Muscle of leg (tissue), 11 donors: ENCODE data around the gene CARMIL1. TPM values are rescaled to one million over a fixed set of nuclear protein-coding genes. Genes with fewer than 3 reads are reported as not detected.

ENCODE experiments used
- DNase-seq: peaks from one replicate; pipeline ENCODE4 v3.0.0; 2013
- H3K27ac ChIP-seq: one replicate; pipeline ENCODE4 v1.5.1; 2013; ENCODE audit warnings: mild to moderate bottlenecking, low read length, control low read depth
- H3K27me3 ChIP-seq: one replicate; pipeline ENCODE4 v1.6.1; 2013; ENCODE audit warnings: low read length; ENCODE audit not compliant: control insufficient read depth, insufficient read depth
- H3K36me3 ChIP-seq: one replicate; pipeline ENCODE4 v1.6.1; 2013; ENCODE audit warnings: low read length; ENCODE audit not compliant: control insufficient read depth, insufficient read depth
- H3K4me1 ChIP-seq: one replicate; pipeline ENCODE4 v1.6.1; 2013; ENCODE audit warnings: low read length; ENCODE audit not compliant: control insufficient read depth, insufficient read depth
- H3K4me3 ChIP-seq: one replicate; pipeline ENCODE4 v1.5.1; 2013; ENCODE audit warnings: low read length, control low read depth
- H3K9me3 ChIP-seq: replicated peaks from 2 replicates; pipeline ENCODE4 v1.6.1; 2013; ENCODE audit warnings: low read depth, low read length; ENCODE audit not compliant: control insufficient read depth
- WGBS: methylation state at CpG from one replicate; pipeline ENCODE4 v1.1.5; 2013; ENCODE audit warnings: missing lambda C conversion rate; ENCODE audit not compliant: insufficient coverage; 5-methylcytosine and 5-hydroxymethylcytosine counted together
- polyA plus RNA-seq, 8 donors: library from polyadenylated mRNA; unstranded; fragments of 120-200 nt; gene quantifications; one replicate each; pipeline versions ENCODE4 v1.2.1 to v1.2.3, GENCODE V29; 2013; ENCODE audit warnings: inconsistent platforms in 1 of 8, low replicate concordance in 1 of 8; ENCODE audit not compliant: insufficient read length in 8 of 8, insufficient read depth in 1 of 8
- total RNA-seq: library from RNA; stranded (reverse); fragments of 120-200 nt; gene quantifications from one replicate; pipeline ENCODE4 v1.2.4, GENCODE V29; 2013

Gene CARMIL1
- total and polyA plus RNA-seq, 9 donors = 3.1 to 6.4 (median 3.6) TPM

DNA sequence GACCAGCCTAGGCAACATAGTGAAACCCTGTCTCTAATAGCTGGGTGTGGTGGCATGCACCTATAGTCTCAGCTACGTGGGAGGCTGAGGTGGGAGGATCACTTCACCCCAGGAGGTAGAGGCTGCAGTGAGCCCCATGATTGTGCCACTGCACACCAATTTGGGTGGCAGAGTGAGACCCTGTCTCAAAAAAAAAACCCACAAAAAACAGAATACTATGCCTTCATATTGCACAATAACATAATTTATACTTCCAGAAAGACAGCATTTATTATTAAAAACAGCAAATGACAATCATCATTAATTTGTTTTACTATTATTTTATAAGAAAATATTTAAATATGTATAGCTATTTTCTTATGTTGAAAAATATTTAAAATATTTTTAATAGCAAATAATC is 30.0 kb upstream of the CARMIL1 start:
- H3K27ac ChIP-seq = no peak overlapping the region
- H3K36me3 ChIP-seq = no peaks in the 10 kb centered on the region
- WGBS = no CpG with 5 or more reads among the region's 1 CpG
- no peak for DNase-seq
- H3K9me3 ChIP-seq = no peaks in the 10 kb centered on the region
- H3K4me1 ChIP-seq = no peaks in the 10 kb centered on the region
- H3K4me3 ChIP-seq = no peak overlapping the region
- no peaks in the 10 kb centered on the region for H3K27me3 ChIP-seq

DNA sequence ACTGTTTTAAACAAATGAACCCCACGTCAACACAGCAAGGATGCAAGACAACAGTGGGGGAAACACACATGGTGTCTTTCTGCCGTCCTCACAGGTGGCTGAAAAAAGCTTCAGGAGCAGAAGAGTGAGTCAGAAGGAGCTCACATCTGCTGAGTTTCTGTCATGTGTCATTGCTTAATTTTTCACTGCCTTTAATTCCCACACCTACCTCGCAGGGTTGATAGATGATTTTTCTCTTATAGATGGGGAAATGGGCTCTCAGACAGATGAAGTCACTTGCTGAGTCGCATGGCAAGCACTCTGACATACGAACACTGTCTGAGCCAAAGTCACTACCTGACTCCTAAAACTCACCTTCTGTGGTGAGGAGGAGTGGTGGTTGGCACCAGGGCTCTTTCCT is 28.3 kb upstream of the CARMIL1 start:
- Histone ChIP-seq H3K4me3 (no peak overlapping the region), H3K36me3 (no peaks in the 10 kb centered on the region), H3K4me1 (no peaks in the 10 kb centered on the region), H3K27me3 (no peaks in the 10 kb centered on the region), H3K9me3 (no peaks in the 10 kb centered on the region), H3K27ac (no peak overlapping the region)
- DNase-seq = no peak
- WGBS = no CpG with 5 or more reads among the region's 5 CpGs

DNA sequence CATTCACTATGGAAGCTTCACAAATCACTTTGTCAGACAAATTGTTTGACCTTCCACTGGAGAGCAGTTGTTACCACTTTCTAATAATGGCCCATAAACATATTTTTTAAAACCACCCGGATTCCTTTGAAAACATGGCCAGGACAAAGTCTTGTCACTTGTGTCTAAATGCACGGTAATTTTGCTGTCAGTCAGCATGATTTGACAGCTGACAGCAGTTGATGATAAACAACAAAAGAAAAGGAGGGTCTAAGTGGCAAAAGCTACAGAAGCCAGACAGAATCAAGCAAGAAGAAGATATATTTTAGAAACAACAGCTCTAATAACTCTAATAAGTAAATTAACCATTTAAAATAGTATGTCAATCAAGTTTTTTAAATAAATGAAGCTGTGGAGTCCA is 27.7 kb upstream of the CARMIL1 start:
- no peaks in the 10 kb centered on the region for H3K9me3 ChIP-seq
- WGBS = no CpG with 5 or more reads among the region's 2 CpGs
- H3K27me3 ChIP-seq = no peaks in the 10 kb centered on the region
- H3K4me3 ChIP-seq = no peak overlapping the region
- no peaks in the 10 kb centered on the region for H3K36me3 ChIP-seq
- DNase-seq = no peak
- H3K4me1 ChIP-seq = no peaks in the 10 kb centered on the region
- no peak overlapping the region for H3K27ac ChIP-seq

DNA sequence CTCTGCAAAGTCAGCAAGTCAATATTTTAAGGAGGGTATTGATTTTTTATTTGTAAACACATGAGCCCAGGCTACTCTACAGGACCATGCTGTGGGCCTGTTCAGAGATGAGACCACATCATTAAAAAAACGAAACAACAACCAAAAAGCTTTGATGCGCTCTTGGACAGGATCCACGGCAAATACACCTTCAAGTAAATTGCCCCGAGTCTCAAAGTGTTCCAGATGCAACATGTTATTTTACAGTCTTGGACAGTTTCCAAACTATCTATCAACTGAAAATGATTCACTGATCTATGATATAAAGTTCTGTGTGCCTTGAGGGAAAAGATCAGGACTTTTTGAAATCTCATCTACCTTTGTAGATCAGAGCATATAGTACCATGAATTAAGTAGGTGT is 25.8 kb upstream of the CARMIL1 start:
- no peaks in the 10 kb centered on the region for H3K27me3 ChIP-seq
- H3K9me3 ChIP-seq = no peaks in the 10 kb centered on the region
- no peak overlapping the region for H3K4me3 ChIP-seq
- no peak for DNase-seq
- no peaks in the 10 kb centered on the region for H3K36me3 ChIP-seq
- no CpG with 5 or more reads among the region's 4 CpGs for WGBS
- H3K27ac ChIP-seq = no peak overlapping the region
- no peaks in the 10 kb centered on the region for H3K4me1 ChIP-seq

DNA sequence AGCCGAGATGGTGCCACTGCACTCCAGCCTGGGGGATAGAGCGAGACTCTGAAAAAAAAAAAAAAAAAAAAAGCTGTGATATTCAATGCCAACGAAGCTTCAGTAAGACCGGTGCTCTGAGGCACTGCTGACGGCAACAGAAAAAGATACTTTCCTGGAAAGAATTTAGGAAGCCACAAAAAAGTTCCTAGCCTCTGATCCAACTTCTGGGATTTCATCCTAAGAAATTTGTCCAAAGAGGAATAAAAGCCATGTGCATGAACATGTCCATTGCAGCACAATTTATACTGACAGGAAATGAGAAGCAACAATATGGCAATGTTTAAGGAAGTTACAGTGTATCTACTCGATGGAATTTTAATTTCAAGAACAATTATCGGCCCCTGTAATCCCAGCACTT is 24.5 kb upstream of the CARMIL1 start:
- Histone ChIP-seq H3K9me3 (no peaks in the 10 kb centered on the region), H3K4me1 (no peaks in the 10 kb centered on the region), H3K27me3 (no peaks in the 10 kb centered on the region), H3K27ac (no peak overlapping the region), H3K36me3 (no peaks in the 10 kb centered on the region), H3K4me3 (no peak overlapping the region)
- 81% methylated on average over 4 of the region's 7 CpGs for WGBS
- DNase-seq = no peak

DNA sequence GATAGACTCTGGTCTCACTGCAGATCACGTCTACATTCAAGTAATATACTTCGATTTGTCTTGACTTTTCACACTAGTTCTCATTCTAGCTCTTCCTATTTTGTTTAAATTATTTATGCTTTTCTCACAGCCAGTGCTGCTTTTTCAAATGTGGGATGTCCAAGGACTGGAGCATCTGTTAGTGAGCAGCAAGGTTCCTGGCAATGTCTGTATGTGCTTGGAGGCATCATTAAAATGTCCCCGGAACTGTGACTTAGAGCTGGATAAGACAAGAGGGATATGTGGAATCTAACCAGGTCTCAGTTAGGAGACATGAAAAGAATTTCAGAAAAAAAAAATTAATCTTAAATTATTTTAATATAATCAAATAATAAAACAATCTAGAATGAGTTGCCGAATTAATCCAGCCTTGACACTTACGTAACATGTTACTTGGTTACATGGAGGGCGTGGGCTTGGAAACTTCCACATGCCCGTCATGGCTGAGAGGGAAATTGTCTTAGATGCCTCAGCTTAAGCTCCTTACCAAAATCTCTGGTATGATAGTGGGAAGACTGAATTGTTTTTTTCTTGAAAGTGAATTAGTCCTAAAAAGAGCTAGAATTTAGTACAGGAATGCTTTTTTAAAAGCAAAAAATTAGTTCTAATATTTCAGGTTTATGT is 21.4 kb upstream of the CARMIL1 start:
- no CpG with 5 or more reads among the region's 7 CpGs for WGBS
- Histone ChIP-seq H3K9me3 (no peaks in the 10 kb centered on the region), H3K27ac (no peak overlapping the region), H3K4me1 (no peaks in the 10 kb centered on the region), H3K4me3 (no peak overlapping the region), H3K27me3 (no peaks in the 10 kb centered on the region), H3K36me3 (no peaks in the 10 kb centered on the region)
- DNase-seq = peak; percentile 50

DNA sequence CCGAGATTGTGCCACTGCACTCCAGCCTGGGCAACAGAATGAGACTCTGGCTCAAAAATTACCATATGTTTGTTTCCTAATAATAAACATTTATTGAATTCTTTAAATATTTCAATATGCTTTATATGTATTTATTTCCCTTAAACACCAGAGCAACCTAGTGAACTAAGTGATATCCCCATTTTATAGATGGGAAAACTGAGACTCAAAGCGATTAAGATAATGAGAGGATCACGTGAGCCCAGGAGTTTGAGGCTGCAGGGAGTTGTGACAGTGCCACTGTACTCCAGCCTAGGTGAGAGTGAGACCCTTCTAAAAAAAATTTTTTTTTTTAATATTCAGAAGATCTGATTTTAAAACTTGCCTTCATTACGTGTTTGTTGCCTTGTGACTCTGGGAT is 19.4 kb upstream of the CARMIL1 start:
- no peaks in the 10 kb centered on the region for H3K27me3 ChIP-seq
- no peaks in the 10 kb centered on the region for H3K4me1 ChIP-seq
- DNase-seq = no peak
- no peak overlapping the region for H3K27ac ChIP-seq
- H3K4me3 ChIP-seq = no peak overlapping the region
- WGBS = no CpG with 5 or more reads among the region's 4 CpGs
- H3K36me3 ChIP-seq = no peaks in the 10 kb centered on the region
- H3K9me3 ChIP-seq = no peaks in the 10 kb centered on the region

DNA sequence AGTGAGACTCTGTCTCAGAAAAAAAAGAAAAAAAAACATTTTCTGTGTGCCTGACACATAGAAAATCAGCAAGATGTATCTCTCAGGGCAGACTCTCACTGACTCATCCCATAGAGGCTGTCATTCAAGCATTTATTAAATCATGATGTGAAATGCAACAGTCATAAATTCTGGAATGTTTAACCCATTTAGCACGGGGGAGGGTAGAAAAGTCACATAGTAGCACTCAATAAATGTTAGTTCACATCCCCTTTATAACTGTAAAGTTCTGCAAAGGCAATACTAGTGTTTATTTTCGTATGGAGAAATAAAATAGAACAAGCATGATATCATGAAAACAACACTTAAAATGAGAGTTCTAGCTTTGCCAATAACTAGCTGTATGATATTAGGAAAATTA is 15.5 kb upstream of the CARMIL1 start:
- DNase-seq = peak; percentile 78
- H3K27me3 ChIP-seq = no peaks in the 10 kb centered on the region
- no peaks in the 10 kb centered on the region for H3K9me3 ChIP-seq
- H3K4me3 ChIP-seq = no peak overlapping the region
- peak overlapping the region; percentile 77 for H3K27ac ChIP-seq
- no peaks in the 10 kb centered on the region for H3K4me1 ChIP-seq
- WGBS = no CpG with 5 or more reads among the region's 2 CpGs
- no peaks in the 10 kb centered on the region for H3K36me3 ChIP-seq

DNA sequence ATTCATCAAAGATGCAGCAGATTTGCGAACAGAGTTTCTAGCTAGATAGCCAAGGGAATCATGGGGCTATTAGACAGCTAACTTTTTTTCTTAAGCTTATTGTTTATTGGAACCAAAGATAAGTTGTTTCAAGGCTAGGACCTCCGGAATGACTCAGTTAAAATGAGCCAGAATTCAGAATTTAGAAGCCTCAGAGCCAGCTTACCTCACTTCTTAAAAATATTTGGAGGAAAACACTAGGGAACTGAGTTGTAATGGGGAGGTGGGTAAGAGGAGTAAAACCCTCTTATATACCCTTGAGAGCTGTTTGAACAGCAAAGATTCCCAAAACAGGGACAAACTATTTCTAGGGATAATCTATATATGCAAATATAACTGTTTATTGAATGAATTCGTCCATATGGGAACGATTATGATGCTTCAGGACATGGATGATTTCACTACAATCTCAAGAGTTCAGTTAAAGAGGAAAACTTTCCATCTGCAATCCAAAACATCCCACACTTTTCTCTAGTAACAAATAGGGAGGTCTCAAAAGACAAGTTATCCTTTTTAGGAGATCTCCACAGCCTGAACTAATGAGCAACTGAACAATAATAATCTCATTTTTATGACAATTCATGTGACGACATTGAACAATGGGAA is 12.6 kb upstream of the CARMIL1 start:
- Histone ChIP-seq H3K9me3 (no peaks in the 10 kb centered on the region), H3K4me1 (no peaks in the 10 kb centered on the region), H3K27me3 (no peaks in the 10 kb centered on the region), H3K27ac (peak overlapping the region; percentile 93), H3K36me3 (no peaks in the 10 kb centered on the region), H3K4me3 (no peak overlapping the region)
- peak; percentile 96 for DNase-seq
- WGBS = no CpG with 5 or more reads among the region's 5 CpGs

DNA sequence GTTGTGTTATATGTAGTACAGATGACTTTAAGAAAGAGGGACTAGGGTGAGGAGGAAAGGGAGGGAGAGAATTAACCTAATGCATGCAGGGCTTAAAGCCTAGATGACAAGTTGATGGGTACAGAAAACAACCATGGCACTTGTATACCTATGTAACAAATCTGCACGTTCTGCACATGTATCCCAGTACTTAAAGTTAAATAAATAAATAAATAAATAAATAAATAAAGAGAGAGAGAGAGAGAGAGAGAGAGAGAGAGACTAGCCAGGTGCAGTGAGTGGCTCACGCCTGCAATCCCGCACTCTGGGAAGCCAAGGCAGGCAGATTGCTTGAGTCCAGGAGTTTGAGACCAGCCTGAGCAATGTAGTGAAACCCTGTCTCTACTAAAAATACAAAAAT is 11.5 kb upstream of the CARMIL1 start:
- no peaks in the 10 kb centered on the region for H3K27me3 ChIP-seq
- H3K27ac ChIP-seq = peak overlapping the region; percentile 93
- H3K4me1 ChIP-seq = no peaks in the 10 kb centered on the region
- DNase-seq = no peak
- H3K9me3 ChIP-seq = no peaks in the 10 kb centered on the region
- no peaks in the 10 kb centered on the region for H3K36me3 ChIP-seq
- H3K4me3 ChIP-seq = no peak overlapping the region
- 100% methylated on average over 2 of the region's 3 CpGs for WGBS

DNA sequence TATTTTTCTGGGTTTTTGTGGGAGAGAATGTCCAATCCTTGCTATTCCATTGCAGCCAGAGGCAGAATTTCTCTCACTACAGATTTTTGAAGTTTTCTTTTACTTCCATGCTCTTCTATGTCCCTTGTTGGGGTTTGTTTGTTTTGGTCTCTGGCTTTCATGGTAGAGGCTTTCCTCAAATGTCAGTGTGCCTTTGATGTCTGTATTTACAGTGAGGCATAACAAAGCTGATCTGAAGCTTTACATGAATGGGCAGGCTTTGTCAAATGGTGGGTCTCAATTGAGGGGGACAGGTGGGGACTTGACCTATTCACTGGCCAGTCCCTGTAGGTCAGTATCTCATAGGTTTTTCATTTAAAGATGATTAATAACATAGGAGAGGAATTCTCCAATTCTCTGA is 8.6 kb upstream of the CARMIL1 start:
- no peak for DNase-seq
- peaks cover 2% of the 10 kb centered on the region for H3K27me3 ChIP-seq

More for the DNA sequence above, 8.6 kb upstream of the CARMIL1 start:
- H3K36me3 ChIP-seq = no peaks in the 10 kb centered on the region
- no peak overlapping the region for H3K4me3 ChIP-seq
- no peak overlapping the region for H3K27ac ChIP-seq
- H3K9me3 ChIP-seq = no peaks in the 10 kb centered on the region
- no peaks in the 10 kb centered on the region for H3K4me1 ChIP-seq
